K562 (cell line): Measurements from ENCODE around the gene ACY1. TPM values are rescaled to one million over a fixed set of nuclear protein-coding genes. Genes with fewer than 3 reads are reported as not detected.

Experiments
- CEBPG ChIP-seq, 3 experiments: fragments of 200-800 bp in 1 of 3; sonication (Bioruptor generic) in 1 of 3; sonication (generic) in 1 of 3; formaldehyde crosslinking in 1 of 3; IDR thresholded peaks in 2 of 3; conservative IDR thresholded peaks in 1 of 3; 2 replicates each; pipeline versions ENCODE4 v1.6.1 to v1.8.0; 2016 to 2022; ENCODE audit warnings: missing compliant biosample characterization in 2 of 3, missing genetic modification characterization in 2 of 3, mild to moderate bottlenecking in 1 of 3, missing genetic modification reagents in 1 of 3
- EP300 ChIP-seq: IDR thresholded peaks from 2 replicates; pipeline ENCODE4 v1.6.1; 2012; ENCODE audit warnings: low read length, improper control_type of control experiment
- HDAC6 ChIP-seq: IDR thresholded peaks from 2 replicates; pipeline ENCODE4 v1.6.1; 2012; ENCODE audit warnings: low read depth, mild to moderate bottlenecking, control low read depth, inconsistent platforms, low read length, moderate library complexity
- HOMEZ ChIP-seq: fragments of 250-450 bp; sonication (Bioruptor Pico); IDR thresholded peaks from 2 replicates; pipeline ENCODE4 v1.4.0; 2020; ENCODE audit warnings: mild to moderate bottlenecking, moderate library complexity
- KAT7 ChIP-seq: sonication (generic); formaldehyde crosslinking; IDR thresholded peaks from 2 replicates; pipeline ENCODE4 v1.8.0; 2022; ENCODE audit warnings: missing genetic modification reagents, mild to moderate bottlenecking, borderline replicate concordance
- NR3C1 ChIP-seq: sonication (generic); formaldehyde crosslinking; IDR thresholded peaks from 2 replicates; pipeline ENCODE4 v1.8.1; 2022; ENCODE audit warnings: missing genetic modification reagents
- PML ChIP-seq: IDR thresholded peaks from 2 replicates; pipeline ENCODE4 v1.6.1; 2012; ENCODE audit warnings: low read length, inconsistent platforms
- POLR2AphosphoS5 ChIP-seq: IDR thresholded peaks from 2 replicates; pipeline ENCODE4 v1.6.1; 2011; ENCODE audit warnings: mild to moderate bottlenecking, low read depth, low read length, moderate library complexity; ENCODE audit not compliant: control insufficient read depth, insufficient read depth
- PPARD ChIP-seq: fragments of 250-450 bp; sonication (Bioruptor Pico); IDR thresholded peaks from 2 replicates; pipeline ENCODE4 v1.8.0; 2022; ENCODE audit warnings: inconsistent platforms, mild to moderate bottlenecking, moderate library complexity
- RFX5 ChIP-seq: IDR thresholded peaks from 2 replicates; pipeline ENCODE4 v1.6.1; 2011; ENCODE audit warnings: low read depth, mild to moderate bottlenecking, improper control_type of control experiment, low read length
- SIN3A ChIP-seq, 2 experiments: fragments of 150-350 bp in 1 of 2; IDR thresholded peaks; 2 replicates each; pipeline ENCODE4 v1.6.1; 2011 to 2016; ENCODE audit warnings: borderline replicate concordance in 2 of 2, low read depth in 2 of 2, low read length in 2 of 2, mild to moderate bottlenecking in 2 of 2, moderate library complexity in 2 of 2; ENCODE audit not compliant: control insufficient read depth in 1 of 2
- SNIP1 ChIP-seq: fragments of 450-650 bp; IDR thresholded peaks from 2 replicates; pipeline ENCODE4 v1.7.1; 2017; ENCODE audit warnings: low read depth, mild to moderate bottlenecking
- TCF7 ChIP-seq: sonication (generic); IDR thresholded peaks from 2 replicates; pipeline ENCODE4 v1.6.1; 2016; ENCODE audit warnings: antibody characterized with exemption, borderline replicate concordance
- TRIM25 ChIP-seq: fragments of 450-650 bp; IDR thresholded peaks from 2 replicates; pipeline ENCODE4 v1.7.0; 2016; ENCODE audit warnings: borderline replicate concordance
- ZFP30 ChIP-seq: fragments of 250-450 bp; sonication (Bioruptor Pico); IDR thresholded peaks from 2 replicates; pipeline ENCODE4 v1.8.0; 2022; ENCODE audit warnings: moderate library complexity, mild to moderate bottlenecking, inconsistent platforms, borderline replicate concordance
- ZFX ChIP-seq: sonication (generic); formaldehyde crosslinking; IDR thresholded peaks from 2 replicates; pipeline ENCODE4 v1.8.0; 2022; ENCODE audit warnings: mild to moderate bottlenecking, missing genetic modification reagents, moderate library complexity
- ZNF140 ChIP-seq: fragments of 250-450 bp; sonication (Bioruptor Pico); IDR thresholded peaks from 2 replicates; pipeline ENCODE4 v1.8.0; 2021; ENCODE audit warnings: moderate library complexity, mild to moderate bottlenecking, inconsistent platforms
- ZNF175 ChIP-seq: fragments of 200-800 bp; sonication (Bioruptor generic); IDR thresholded peaks from 2 replicates; pipeline ENCODE4 v1.6.1; 2016; ENCODE audit warnings: low read depth, mild to moderate bottlenecking, missing genetic modification characterization, missing compliant biosample characterization
- ZNF277 ChIP-seq: fragments of 250-450 bp; sonication (Bioruptor Pico); IDR thresholded peaks from 2 replicates; pipeline ENCODE4 v1.8.0; 2022; ENCODE audit warnings: inconsistent platforms, mild to moderate bottlenecking, moderate library complexity, borderline replicate concordance
- ZNF282 ChIP-seq: sonication (generic); formaldehyde crosslinking; IDR thresholded peaks from 2 replicates; pipeline ENCODE4 v1.8.1; 2023; ENCODE audit warnings: missing genetic modification reagents
- ZNF551 ChIP-seq: fragments of 250-450 bp; sonication (Bioruptor Pico); IDR thresholded peaks from 2 replicates; pipeline ENCODE4 v1.5.0; 2021; ENCODE audit warnings: mild to moderate bottlenecking, moderate library complexity
- polyA plus RNA-seq, 8 experiments: library from polyadenylated mRNA; depleted of rRNA in 4 of 8; stranded (reverse) in 5 of 8; unstranded in 3 of 8; fragments of >200 nt; fragmentation: Nextera tagmentation in 2 of 8; fragmentation: Illumina TruSeq in 1 of 8; extraction: Ambion mirVana in 2 of 8; extraction: Trizol in 1 of 8; gene quantifications; 2 replicates each; pipeline versions ENCODE4 v1.2.1 to v1.2.3, GENCODE V29; 2011 to 2014; ENCODE audit warnings: inconsistent platforms in 1 of 8, missing spikeins in 1 of 8
- total RNA-seq, 7 experiments: library from RNA; depleted of rRNA in 6 of 7; stranded (reverse); fragments of >200 nt in 6 of 7; fragmentation: Illumina TruSeq in 2 of 7; extraction: Trizol in 2 of 7; gene quantifications; 2 replicates each; pipeline versions ENCODE4 v1.2.1 to v1.2.3, GENCODE V29; 2011 to 2021; ENCODE audit warnings: low replicate concordance in 1 of 7
- TF ChIP-seq, protein P1 (sequence below): sonication (generic); formaldehyde crosslinking; IDR thresholded peaks from 2 replicates; pipeline ENCODE4 v1.5.0; 2020; ENCODE audit warnings: missing genetic modification reagents

ACY1 gene
- total and polyA plus RNA-seq, 9 of the 15 experiments (the other 6 are each of a cell fraction or from before 2014, with no cell fraction given) = 70.7 to 195 (median 123) TPM

GRCh38 chr3:51995346-51996163 is 12.2 kb downstream of the ACY1 start, which contains the start of gene RPL29 (continued):
- TF ChIP-seq CEBPG (CRISPR knock-in tag; IDR thresholded peaks at IDR 0.05) (no peak), CEBPG (tag; conservative IDR thresholded peaks at IDR 0.05 in 1 of 2, IDR thresholded peaks at IDR 0.05 in 1 of 2) (no peak), ZNF140 (CRISPR knock-in tag) (no peak), NR3C1 (CRISPR knock-in tag) (no peak), ZNF175 (CRISPR knock-in tag) (no peak), KAT7 (no peak), HOMEZ (CRISPR knock-in tag) (no peak), POLR2AphosphoS5 (peak; percentile 94), TRIM25 (peak; percentile 77; the same call in 1 of the 2 replicates), ZNF551 (no peak), PML (peak; percentile 75; the same call in 1 of the 2 replicates), ZFP30 (CRISPR knock-in tag) (no peak), ZNF277 (no peak), RFX5 (no peak), PPARD (CRISPR knock-in tag) (no peak), ZNF282 (no peak), SNIP1 (no peak), TCF7 (no peak), HDAC6 (no peak), ZFX (peak; percentile 74), SIN3A (IDR thresholded peaks at IDR 0.05; ENCODE audit: borderline replicate concordance in 2 of 2, control insufficient read depth in 1 of 2, low read depth in 2 of 2, low read length in 2 of 2) (no peak), EP300 (peak; percentile 55)
- TF ChIP-seq, protein P1, sequence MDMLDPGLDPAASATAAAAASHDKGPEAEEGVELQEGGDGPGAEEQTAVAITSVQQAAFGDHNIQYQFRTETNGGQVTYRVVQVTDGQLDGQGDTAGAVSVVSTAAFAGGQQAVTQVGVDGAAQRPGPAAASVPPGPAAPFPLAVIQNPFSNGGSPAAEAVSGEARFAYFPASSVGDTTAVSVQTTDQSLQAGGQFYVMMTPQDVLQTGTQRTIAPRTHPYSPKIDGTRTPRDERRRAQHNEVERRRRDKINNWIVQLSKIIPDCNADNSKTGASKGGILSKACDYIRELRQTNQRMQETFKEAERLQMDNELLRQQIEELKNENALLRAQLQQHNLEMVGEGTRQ (CRISPR knock-in tag) = no peak
